GM19025 (cell line): ENCODE measurements around the gene TRUB2.
A peak's percentile ranks its signal among the peaks of the same experiment; 100 is the strongest.

ENCODE experiments used
- ATAC-seq: cut with Tn5 transposase; IDR thresholded peaks from one replicate; pipeline ENCODE4 v1.9.1; 2021; ENCODE audit warnings: mild to moderate bottlenecking, low read depth, moderate library complexity; ENCODE audit not compliant: unreplicated experiment

TRUB2 gene

DNA sequence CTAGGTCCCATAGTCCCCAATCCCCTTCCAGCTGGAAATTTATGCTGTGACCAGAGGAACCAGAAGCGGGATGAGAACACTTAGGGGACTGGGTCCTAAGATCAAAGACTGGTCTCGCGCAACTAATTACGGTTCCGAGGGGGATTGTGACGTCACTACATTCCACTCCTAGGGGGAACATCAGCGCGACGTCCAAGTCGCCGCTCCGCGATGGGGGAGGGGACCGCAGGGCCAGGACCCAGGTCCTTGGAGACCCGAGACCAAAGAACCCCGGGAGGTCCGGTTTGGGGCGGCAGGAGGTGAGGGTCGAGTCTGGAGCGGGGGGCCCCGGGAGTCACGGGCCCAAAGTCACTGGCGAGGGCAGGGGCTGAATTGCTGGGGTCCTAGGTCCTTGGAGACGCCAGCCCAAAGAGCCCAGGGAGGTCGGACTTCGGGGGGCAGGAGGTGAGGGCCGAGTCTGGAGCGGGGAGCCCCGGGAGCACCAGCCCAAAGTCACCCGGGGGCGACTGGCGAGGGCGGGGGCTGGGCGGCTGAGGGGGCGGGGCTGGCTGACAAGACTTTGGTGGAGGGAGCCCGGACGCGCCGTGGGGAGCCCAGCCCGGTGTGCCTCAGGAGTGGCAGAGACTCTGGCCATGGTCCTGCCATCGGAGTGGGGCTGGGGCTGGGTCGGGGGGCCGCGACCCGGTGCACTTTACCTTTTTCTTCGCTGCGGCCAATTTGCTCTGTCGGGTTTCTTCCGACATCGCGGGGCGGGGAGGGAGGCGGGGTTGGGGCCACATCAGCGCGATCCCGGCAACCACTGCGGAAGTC lies 46.8 kb downstream of the TRUB2 start, which contains the start of gene GOLGA2:
TSS of gene GOLGA2 (minus strand) at position 810 of the 810 bp plus-strand sequence. CDS start at position 779, 31 bp downstream.
- ATAC-seq = peak; percentile 48

DNA sequence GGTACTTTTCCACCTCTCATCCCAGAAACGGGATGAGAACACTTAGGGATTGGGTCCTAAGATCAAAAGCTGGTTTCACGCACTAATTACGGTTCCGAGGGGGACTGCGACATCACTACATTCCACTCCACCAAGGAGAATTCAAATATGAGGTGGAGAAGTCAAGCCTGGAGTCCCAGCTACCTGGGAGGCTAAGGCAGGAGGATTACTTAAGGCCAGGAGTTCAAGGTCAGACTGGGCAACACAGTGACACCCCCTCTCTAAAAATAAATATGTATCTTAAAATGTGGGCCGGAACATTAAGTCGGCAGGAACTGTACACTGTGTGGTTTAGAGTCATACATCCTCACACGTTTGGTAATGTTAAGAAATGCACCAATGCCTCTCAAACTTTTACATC lies 48.0 kb downstream of the TRUB2 start:
- no peak for ATAC-seq

DNA sequence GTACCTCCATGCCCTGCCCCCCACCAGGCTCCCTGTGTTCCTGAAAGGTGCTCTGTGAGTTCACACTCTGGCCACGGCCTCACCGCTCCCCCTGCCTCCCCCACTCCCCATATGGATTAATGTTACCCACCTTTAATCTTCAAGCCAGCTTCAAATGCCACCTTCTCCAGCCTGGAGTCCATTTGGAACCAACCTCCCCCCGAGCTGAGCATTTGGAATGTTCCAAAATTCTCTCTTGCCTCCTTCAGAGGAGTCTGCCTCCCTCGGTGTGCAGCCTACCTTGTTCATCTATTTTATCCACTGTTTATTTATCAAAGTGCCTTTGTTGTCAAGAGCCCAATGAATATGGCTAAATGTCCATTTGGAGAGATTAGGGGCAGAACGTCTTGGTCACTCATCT lies 50.7 kb downstream of the TRUB2 start:
- no peak for ATAC-seq

DNA sequence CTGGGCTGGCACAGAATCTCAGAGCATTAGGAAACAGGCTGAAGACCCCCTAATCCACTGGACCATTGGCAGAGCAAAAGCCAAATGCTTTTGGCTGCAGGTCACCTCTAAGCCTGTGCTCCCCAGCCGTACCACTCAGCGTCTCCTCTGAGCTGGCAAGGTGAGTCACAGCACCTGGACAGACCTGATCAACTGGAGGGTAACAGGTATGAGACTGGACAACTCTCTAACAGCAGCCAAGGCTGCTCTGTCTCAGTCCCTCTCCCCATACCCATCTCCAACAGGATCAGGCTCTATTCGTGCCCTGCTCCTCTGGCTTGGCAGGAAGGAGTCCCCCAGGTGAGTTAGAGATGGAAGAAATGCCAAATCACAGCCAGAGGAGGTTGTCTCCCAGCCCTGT lies 51.1 kb downstream of the TRUB2 start:
- no peak for ATAC-seq

DNA sequence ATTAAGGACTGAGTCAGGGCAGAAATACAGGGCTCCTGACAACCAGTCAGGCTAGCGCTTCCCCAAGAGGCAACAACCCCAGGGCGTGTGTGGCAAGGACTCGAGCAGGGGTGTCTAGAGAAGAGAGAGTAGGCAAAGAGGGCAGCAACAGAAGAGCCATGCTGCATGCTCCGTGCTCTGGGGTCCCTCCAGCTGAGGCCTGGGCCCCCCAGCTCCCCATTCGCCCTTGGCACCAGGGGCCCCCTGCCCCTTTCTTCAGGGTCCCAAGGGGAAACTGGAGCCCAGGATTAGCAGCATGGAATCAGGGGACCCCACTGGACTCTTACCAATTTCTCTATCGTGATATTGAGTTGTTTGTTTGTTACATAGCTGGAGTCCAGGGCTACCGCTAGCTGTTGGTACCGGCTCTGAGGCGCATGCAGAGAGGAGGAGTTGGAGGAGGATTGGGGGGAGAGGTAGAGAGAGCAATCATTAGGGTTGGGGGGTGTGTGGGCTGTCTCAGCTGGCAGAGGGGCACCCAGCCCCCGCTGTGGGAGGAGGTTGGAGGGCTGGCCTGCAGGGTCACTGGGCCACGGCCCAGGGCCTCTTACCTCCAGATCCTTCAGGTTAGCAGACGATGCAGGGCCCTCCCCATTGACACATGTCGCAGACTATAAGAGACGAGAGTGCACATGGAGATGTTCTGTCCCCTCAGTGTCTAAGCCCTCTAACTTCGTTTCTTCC lies 55.2 kb downstream of the TRUB2 start:
- ATAC-seq = no peak

DNA sequence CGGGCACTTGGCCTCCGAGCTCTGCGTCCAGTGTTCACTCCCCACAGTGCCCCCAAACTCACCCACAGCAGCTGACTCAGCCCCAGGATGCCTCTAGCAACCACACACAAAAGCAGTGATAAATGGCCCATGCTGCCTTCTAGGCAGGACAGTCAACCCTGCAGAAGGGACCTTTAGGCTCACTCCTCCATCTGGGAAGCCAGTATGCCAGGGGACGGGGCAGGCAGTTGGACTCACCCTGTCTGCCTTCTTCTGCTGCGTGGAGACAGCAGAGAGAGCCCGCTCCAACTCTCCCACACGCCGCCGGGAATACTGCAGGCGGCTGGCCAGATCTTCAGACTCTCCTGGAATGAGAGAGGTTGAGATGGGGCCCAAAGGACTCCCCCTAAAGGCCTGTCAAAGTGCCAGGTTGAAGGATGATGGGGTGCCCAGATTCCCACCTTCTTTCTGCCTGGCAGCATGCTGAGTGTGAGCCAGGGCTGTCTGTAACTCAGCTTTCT lies 56.8 kb downstream of the TRUB2 start:
- no peak for ATAC-seq

DNA sequence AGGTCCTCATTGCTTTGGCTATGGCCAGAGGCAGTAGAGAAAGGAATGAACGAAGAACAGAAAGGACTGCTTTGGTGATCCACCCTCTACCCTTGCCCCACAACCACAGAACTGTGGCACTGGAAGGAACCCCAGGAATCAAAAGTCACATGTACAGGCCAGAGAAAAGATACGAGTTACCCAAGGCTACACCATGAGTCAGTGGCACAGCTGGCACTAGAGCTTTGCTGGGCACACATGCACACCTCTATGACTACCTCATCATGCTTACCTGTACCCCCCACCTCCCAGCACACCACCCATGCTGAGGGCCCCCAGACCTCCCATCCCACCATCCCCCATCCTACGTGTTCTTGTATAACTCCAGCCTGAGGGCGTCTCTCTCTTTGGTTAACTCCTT lies 59.6 kb downstream of the TRUB2 start:
- no peak for ATAC-seq

DNA sequence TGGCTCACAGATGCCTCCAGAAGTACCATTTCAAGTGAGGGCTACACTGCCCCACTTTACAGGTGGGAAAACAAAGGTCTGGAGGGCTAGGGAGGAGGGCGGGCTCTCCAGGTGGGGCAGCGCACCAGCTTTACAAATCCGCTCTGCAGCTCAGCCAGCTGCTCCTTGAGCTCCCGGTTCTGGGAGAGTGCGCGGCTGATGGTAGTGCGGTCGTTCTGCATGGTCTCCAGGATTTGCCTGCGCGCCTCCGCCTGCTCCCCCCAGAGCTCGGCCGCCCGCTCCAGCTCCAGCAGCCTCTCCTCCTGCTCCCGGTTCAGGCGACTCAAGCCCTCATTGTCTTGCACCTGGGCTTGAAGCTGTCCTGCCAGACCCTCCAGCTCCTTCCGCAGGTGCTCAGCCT lies 61.9 kb downstream of the TRUB2 start:
- ATAC-seq = no peak

DNA sequence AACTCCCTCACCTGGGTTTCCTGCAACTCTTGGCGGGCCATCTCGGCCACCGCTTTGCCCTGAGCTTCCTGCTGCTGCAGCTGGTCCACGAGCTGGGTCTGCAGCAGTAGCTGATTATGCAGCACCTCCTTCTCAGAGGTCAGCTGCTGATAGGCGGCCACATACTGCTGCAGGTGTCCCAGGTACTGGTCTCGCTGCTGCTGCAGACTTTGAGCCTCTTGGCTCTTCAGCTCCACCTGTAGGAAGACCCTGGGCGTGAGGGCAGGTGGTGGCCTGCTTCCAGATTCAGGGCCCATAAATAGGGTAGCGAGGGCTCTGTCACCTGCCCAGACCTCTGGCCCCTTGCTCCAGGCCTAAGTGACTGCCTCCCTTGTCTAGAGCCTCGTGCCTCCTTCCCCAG lies 63.1 kb downstream of the TRUB2 start:
- ATAC-seq = no peak

DNA sequence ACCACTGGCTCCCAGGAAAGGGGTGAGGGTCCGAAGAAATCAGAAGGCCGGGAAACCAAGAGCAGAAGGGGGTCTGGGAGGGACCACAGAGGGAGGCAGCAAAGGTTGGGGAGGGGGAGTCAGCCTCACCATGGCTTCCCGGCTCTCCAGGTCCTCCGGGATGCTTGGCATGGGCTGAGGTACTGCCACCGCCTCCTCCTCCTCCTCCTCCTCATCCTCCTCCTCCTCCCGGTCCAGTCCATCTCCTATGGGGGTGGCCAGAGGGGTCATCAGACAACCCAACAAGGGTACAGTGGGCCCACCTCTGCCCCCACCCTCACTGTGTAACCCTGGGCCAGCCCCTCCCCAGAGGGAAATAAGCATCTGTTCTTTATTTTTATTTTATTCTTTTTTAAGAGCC lies 63.9 kb downstream of the TRUB2 start:
- no peak for ATAC-seq

DNA sequence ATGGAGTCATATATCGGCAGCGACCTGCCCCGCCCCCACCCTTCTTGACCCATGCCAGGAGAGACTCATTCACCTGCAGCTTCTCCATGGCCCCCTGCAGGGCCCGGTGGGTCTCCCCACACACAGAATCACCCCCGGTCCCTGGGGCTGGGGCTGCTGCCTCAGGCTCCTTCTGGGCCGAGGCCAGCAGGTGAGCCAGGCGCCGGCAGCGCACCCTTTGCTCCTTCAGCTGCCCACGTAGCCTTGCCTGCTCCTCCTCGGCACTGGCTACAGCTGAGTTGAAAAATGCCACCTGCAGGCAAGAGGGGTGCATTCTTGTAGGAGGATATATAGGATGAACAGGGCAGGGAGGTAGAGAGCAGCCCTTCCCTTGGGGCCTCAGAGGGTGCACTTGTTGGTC lies 64.3 kb downstream of the TRUB2 start:
- ATAC-seq = no peak

DNA sequence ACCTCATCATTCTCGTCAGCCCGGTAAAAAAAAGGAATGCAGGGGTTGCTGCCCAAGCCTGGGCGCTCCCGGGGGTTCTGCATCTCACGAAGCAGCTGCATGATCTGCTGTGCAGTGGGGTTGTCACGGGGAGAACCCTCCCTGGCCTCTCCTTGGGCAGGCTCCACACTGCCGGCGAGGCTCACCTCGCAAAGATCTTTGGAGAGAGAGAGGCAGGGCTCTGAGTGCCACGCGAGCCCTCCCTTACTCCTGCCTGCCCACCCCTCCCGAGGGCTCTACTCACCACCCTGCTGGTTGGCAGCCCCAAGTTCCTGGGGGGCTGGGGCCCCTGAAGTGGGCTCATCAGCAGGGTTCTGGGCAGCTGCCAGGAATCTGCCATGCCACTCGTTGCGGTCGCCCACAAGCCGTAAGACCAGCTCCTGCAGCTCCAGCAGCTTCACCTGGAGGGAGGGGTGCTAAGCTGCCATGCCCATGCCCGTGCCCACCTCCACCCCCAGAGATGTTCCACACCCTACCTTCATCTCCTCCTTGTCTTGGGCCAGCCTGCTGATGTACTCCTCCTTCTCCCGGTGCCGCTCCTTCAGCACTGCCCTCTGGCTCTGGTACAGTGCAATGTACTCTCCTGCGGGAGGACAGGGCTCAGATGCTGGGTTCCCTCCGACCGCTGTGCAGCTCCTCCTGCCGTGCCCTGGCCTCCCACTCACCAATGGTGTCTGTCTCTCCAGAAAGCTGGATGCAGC lies 65.0 kb downstream of the TRUB2 start:
- no peak for ATAC-seq
